Measurements from ENCODE around the gene ST3GAL6.

ST3GAL6 gene

GRCh38 chr3:98721776-98722175 lies 41.4 kb upstream of the ST3GAL6 start:
- Histone ChIP-seq H3K4me1 (ENCODE audit: low read depth, poor library complexity, severe bottlenecking) (peaks cover 9% of the 10 kb centered on the region), H3K79me2 (ENCODE audit: insufficient read depth, low read depth) (no peaks in the 10 kb centered on the region), H3K4me3 (IDR thresholded peaks at IDR 0.05; ENCODE audit: insufficient read depth, low read depth, low read length) (no peak overlapping the region), H3K9ac (no peak overlapping the region), H2AFZ (ENCODE audit: low read depth) (no peak overlapping the region), H3K4me2 (no peak overlapping the region), H4K20me1 (ENCODE audit: insufficient read depth) (no peaks in the 10 kb centered on the region), H3K27ac (no peak overlapping the region), H3K36me3 (ENCODE audit: insufficient read depth) (no peaks in the 10 kb centered on the region), H3K27me3 (ENCODE audit: insufficient read depth, low read depth) (no peaks in the 10 kb centered on the region)
- TF ChIP-seq, protein P1, sequence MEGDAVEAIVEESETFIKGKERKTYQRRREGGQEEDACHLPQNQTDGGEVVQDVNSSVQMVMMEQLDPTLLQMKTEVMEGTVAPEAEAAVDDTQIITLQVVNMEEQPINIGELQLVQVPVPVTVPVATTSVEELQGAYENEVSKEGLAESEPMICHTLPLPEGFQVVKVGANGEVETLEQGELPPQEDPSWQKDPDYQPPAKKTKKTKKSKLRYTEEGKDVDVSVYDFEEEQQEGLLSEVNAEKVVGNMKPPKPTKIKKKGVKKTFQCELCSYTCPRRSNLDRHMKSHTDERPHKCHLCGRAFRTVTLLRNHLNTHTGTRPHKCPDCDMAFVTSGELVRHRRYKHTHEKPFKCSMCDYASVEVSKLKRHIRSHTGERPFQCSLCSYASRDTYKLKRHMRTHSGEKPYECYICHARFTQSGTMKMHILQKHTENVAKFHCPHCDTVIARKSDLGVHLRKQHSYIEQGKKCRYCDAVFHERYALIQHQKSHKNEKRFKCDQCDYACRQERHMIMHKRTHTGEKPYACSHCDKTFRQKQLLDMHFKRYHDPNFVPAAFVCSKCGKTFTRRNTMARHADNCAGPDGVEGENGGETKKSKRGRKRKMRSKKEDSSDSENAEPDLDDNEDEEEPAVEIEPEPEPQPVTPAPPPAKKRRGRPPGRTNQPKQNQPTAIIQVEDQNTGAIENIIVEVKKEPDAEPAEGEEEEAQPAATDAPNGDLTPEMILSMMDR (conservative IDR thresholded peaks at IDR 0.05; ENCODE audit: low read depth, low read length) = no peak

GRCh38 chr3:98722389-98722788 lies 40.8 kb upstream of the ST3GAL6 start:
- Histone ChIP-seq H3K4me2 (no peak overlapping the region), H3K27me3 (ENCODE audit: insufficient read depth, low read depth) (no peaks in the 10 kb centered on the region), H2AFZ (ENCODE audit: low read depth) (no peak overlapping the region), H3K36me3 (ENCODE audit: insufficient read depth) (no peaks in the 10 kb centered on the region), H4K20me1 (ENCODE audit: insufficient read depth) (no peaks in the 10 kb centered on the region), H3K27ac (no peak overlapping the region), H3K9ac (no peak overlapping the region), H3K4me3 (IDR thresholded peaks at IDR 0.05; ENCODE audit: insufficient read depth, low read depth, low read length) (no peak overlapping the region), H3K4me1 (ENCODE audit: low read depth, poor library complexity, severe bottlenecking) (peaks cover 9% of the 10 kb centered on the region), H3K79me2 (ENCODE audit: insufficient read depth, low read depth) (no peaks in the 10 kb centered on the region)
- TF ChIP-seq, protein P1 (conservative IDR thresholded peaks at IDR 0.05; ENCODE audit: low read depth, low read length) = no peak

- no peak overlapping the region for H3K4me2 ChIP-seq
- no peak overlapping the region for H3K9ac ChIP-seq
- no peaks in the 10 kb centered on the region for H3K36me3 ChIP-seq (ENCODE audit: insufficient read depth)
- H3K79me2 ChIP-seq (ENCODE audit: insufficient read depth, low read depth) = no peaks in the 10 kb centered on the region
- H2AFZ ChIP-seq (ENCODE audit: low read depth) = no peak overlapping the region
- no peak overlapping the region for H3K27ac ChIP-seq
- no peaks in the 10 kb centered on the region for H3K27me3 ChIP-seq (ENCODE audit: insufficient read depth, low read depth)
- TF ChIP-seq, protein P1 (conservative IDR thresholded peaks at IDR 0.05; ENCODE audit: low read depth, low read length) = no peak
- H4K20me1 ChIP-seq (ENCODE audit: insufficient read depth) = no peaks in the 10 kb centered on the region
- no peak overlapping the region for H3K4me3 ChIP-seq (IDR thresholded peaks at IDR 0.05; ENCODE audit: insufficient read depth, low read depth, low read length)
- H3K4me1 ChIP-seq (ENCODE audit: low read depth, poor library complexity, severe bottlenecking) = peaks cover 8% of the 10 kb centered on the region
Measured at GRCh38 chr3:98725352-98725751, 37.8 kb upstream of the ST3GAL6 start.

DNA sequence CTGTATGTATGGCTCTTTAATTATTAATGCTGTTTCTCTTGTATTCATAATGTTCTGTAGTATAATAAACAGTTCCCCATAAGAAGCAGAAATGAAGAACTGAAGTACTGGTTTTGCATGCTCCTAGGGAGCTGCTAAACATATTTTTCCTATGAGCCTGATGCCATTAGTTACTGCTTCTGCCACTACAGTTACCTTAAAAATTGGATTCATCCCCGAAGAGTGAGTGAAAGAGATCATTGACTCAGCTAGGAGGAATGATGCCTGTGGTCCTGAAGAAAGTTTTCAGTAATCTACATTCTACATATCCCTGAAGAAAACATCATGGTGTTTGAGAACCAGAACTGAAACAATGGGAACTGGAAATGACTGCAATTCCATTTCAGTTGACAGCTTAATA lies 37.1 kb upstream of the ST3GAL6 start:
- TF ChIP-seq, protein P1 (conservative IDR thresholded peaks at IDR 0.05; ENCODE audit: low read depth, low read length) = no peak
- H4K20me1 ChIP-seq (ENCODE audit: insufficient read depth) = no peaks in the 10 kb centered on the region
- peaks cover 14% of the 10 kb centered on the region for H3K4me1 ChIP-seq (ENCODE audit: low read depth, poor library complexity, severe bottlenecking)
- no peak overlapping the region for H3K9ac ChIP-seq
- H3K27me3 ChIP-seq (ENCODE audit: insufficient read depth, low read depth) = no peaks in the 10 kb centered on the region
- peaks cover under 1% of the 10 kb centered on the region; the same call in 1 of the 2 replicates for H3K79me2 ChIP-seq (ENCODE audit: insufficient read depth, low read depth)
- no peak overlapping the region for H3K27ac ChIP-seq
- no peak overlapping the region for H3K4me2 ChIP-seq
- H3K4me3 ChIP-seq (IDR thresholded peaks at IDR 0.05; ENCODE audit: insufficient read depth, low read depth, low read length) = no peak overlapping the region
- H2AFZ ChIP-seq (ENCODE audit: low read depth) = no peak overlapping the region
- no peaks in the 10 kb centered on the region for H3K36me3 ChIP-seq (ENCODE audit: insufficient read depth)
